BLaER1 (cell line): Measurements from ENCODE around the gene HOXB1.

Source experiments
- H3K27ac ChIP-seq: shearing (Covaris generic); formaldehyde crosslinking; 2 replicates; pipeline ENCODE4 v1.8.1; 2022
- H3K27me3 ChIP-seq: shearing (Covaris generic); formaldehyde crosslinking; 2 replicates; pipeline ENCODE4 v1.8.1; 2022
- H3K36me3 ChIP-seq: shearing (Covaris generic); formaldehyde crosslinking; 2 replicates; pipeline ENCODE4 v1.8.1; 2022
- H3K4me1 ChIP-seq: shearing (Covaris generic); formaldehyde crosslinking; 2 replicates; pipeline ENCODE4 v1.8.1; 2022
- H3K4me2 ChIP-seq: shearing (Covaris generic); formaldehyde crosslinking; 2 replicates; pipeline ENCODE4 v1.8.1; 2022
- H3K4me3 ChIP-seq: shearing (Covaris generic); formaldehyde crosslinking; 2 replicates; pipeline ENCODE4 v1.8.1; 2022
- H3K9ac ChIP-seq: shearing (Covaris generic); formaldehyde crosslinking; 2 replicates; pipeline ENCODE4 v1.8.1; 2022
- H3K9me3 ChIP-seq: shearing (Covaris generic); formaldehyde crosslinking; 2 replicates; pipeline ENCODE4 v1.8.1; 2022
- H4K20me1 ChIP-seq: shearing (Covaris generic); formaldehyde crosslinking; 2 replicates; pipeline ENCODE4 v1.8.1; 2022
- Cebpa-rat ChIP-seq: shearing (Covaris generic); IDR thresholded peaks from 2 replicates; pipeline ENCODE4 v1.8.1; 2022

Gene HOXB1

GRCh38 chr17:48549914-48550501 lies 19.2 kb upstream of the HOXB1 start:
- Histone ChIP-seq H3K27ac (no peak overlapping the region), H3K9ac (no peak overlapping the region), H3K4me1 (no peaks in the 10 kb centered on the region), H3K4me3 (no peak overlapping the region), H3K9me3 (no peaks in the 10 kb centered on the region), H4K20me1 (peaks cover 86% of the 10 kb centered on the region), H3K4me2 (no peak overlapping the region), H3K36me3 (no peaks in the 10 kb centered on the region), H3K27me3 (peaks cover 94% of the 10 kb centered on the region)
- TF ChIP-seq Cebpa-rat = no peak

- TF ChIP-seq Cebpa-rat = no peak
- Histone ChIP-seq H3K4me1 (no peaks in the 10 kb centered on the region), H3K27ac (no peak overlapping the region), H3K4me3 (no peak overlapping the region), H3K9ac (no peak overlapping the region), H4K20me1 (peaks cover 85% of the 10 kb centered on the region), H3K4me2 (no peak overlapping the region), H3K27me3 (peaks cover 94% of the 10 kb centered on the region), H3K36me3 (no peaks in the 10 kb centered on the region), H3K9me3 (no peaks in the 10 kb centered on the region)
These were observed 18.4 kb upstream of the HOXB1 start for GRCh38 chr17:48549281-48549630.

GRCh38 chr17:48548523-48549280 lies 17.9 kb upstream of the HOXB1 start:
- no peak overlapping the region for H3K4me2 ChIP-seq
- H3K4me3 ChIP-seq = no peak overlapping the region
- H3K4me1 ChIP-seq = no peaks in the 10 kb centered on the region
- H3K9me3 ChIP-seq = no peaks in the 10 kb centered on the region
- H4K20me1 ChIP-seq = peaks cover 85% of the 10 kb centered on the region
- peaks cover 94% of the 10 kb centered on the region for H3K27me3 ChIP-seq
- H3K27ac ChIP-seq = no peak overlapping the region
- H3K36me3 ChIP-seq = no peaks in the 10 kb centered on the region
- TF ChIP-seq Cebpa-rat = no peak
- no peak overlapping the region for H3K9ac ChIP-seq

- H3K36me3 ChIP-seq = no peaks in the 10 kb centered on the region
- H3K27ac ChIP-seq = no peak overlapping the region
- no peak overlapping the region for H3K4me2 ChIP-seq
- H4K20me1 ChIP-seq = peaks cover 85% of the 10 kb centered on the region
- TF ChIP-seq Cebpa-rat = no peak
- H3K4me3 ChIP-seq = no peak overlapping the region
- H3K9me3 ChIP-seq = no peaks in the 10 kb centered on the region
- no peaks in the 10 kb centered on the region; the same call in 1 of the 2 replicates for H3K4me1 ChIP-seq
- no peak overlapping the region for H3K9ac ChIP-seq
- peaks cover 94% of the 10 kb centered on the region for H3K27me3 ChIP-seq
These were observed 17.2 kb upstream of the HOXB1 start for GRCh38 chr17:48547808-48548522.

GRCh38 chr17:48546924-48547807 lies 16.4 kb upstream of the HOXB1 start:
- Histone ChIP-seq H3K9me3 (peaks cover 3% of the 10 kb centered on the region; the same call in 1 of the 2 replicates), H3K27me3 (peaks cover 95% of the 10 kb centered on the region), H4K20me1 (peaks cover 88% of the 10 kb centered on the region), H3K36me3 (no peaks in the 10 kb centered on the region), H3K4me1 (no peaks in the 10 kb centered on the region; the same call in 1 of the 2 replicates), H3K4me2 (no peak overlapping the region), H3K27ac (no peak overlapping the region), H3K4me3 (no peak overlapping the region), H3K9ac (no peak overlapping the region)
- no peak for TF ChIP-seq Cebpa-rat

GRCh38 chr17:48546137-48546923 lies 15.5 kb upstream of the HOXB1 start:
- Histone ChIP-seq H3K4me1 (no peaks in the 10 kb centered on the region; the same call in 1 of the 2 replicates), H3K9me3 (peaks cover 10% of the 10 kb centered on the region), H3K27ac (no peak overlapping the region), H3K9ac (no peak overlapping the region), H3K27me3 (peaks cover 95% of the 10 kb centered on the region), H3K4me2 (no peak overlapping the region), H3K4me3 (no peak overlapping the region), H4K20me1 (peaks cover 90% of the 10 kb centered on the region), H3K36me3 (no peaks in the 10 kb centered on the region)
- TF ChIP-seq Cebpa-rat = no peak

- Histone ChIP-seq H4K20me1 (peaks cover 94% of the 10 kb centered on the region), H3K27ac (no peak overlapping the region), H3K9me3 (peaks cover 10% of the 10 kb centered on the region), H3K9ac (no peak overlapping the region), H3K4me2 (no peak overlapping the region), H3K27me3 (peaks cover 100% of the 10 kb centered on the region), H3K4me3 (no peak overlapping the region), H3K36me3 (no peaks in the 10 kb centered on the region), H3K4me1 (no peaks in the 10 kb centered on the region; the same call in 1 of the 2 replicates)
- no peak for TF ChIP-seq Cebpa-rat
These were observed 14.7 kb upstream of the HOXB1 start for GRCh38 chr17:48545539-48545938.

- Histone ChIP-seq H3K4me3 (no peak within 1 kb of the TSS), H3K4me1 (no peaks in the 10 kb centered on the region; the same call in 1 of the 2 replicates), H3K27me3 (peaks cover 100% of the 10 kb centered on the region)
These were observed 14.2 kb upstream of the HOXB1 start, which contains the start of gene HOXB2 for GRCh38 chr17:48545022-48545375. Gene HOXB2 (minus strand): TSS chr17:48545109. CDS start chr17:48544911, 198 bp downstream.

More at GRCh38 chr17:48545022-48545375, 14.2 kb upstream of the HOXB1 start, which contains the start of gene HOXB2:
- TF ChIP-seq Cebpa-rat = no peak
- no peak within 1 kb of the TSS for H3K27ac ChIP-seq
- no peak within 1 kb of the TSS for H3K9ac ChIP-seq
- H3K36me3 ChIP-seq = no peaks in the 10 kb centered on the region
- peaks cover 10% of the 10 kb centered on the region for H3K9me3 ChIP-seq
- H4K20me1 ChIP-seq = peaks cover 92% of the 10 kb centered on the region
- H3K4me2 ChIP-seq = no peak within 1 kb of the TSS
